Measurements from ENCODE around the gene MGLL.

MGLL gene

GRCh38 chr3:127835993-127836882 lies 13.9 kb upstream of the MGLL start:
- DNase-seq: peak; percentile 70
- H3K9ac ChIP-seq (ENCODE audit: low read length): no peak overlapping the region

GRCh38 chr3:127834771-127835170 lies 12.5 kb upstream of the MGLL start:
- Histone ChIP-seq H3F3A (ENCODE audit: insufficient read depth, low read length) (no peaks in the 10 kb centered on the region), H3K4me2 (ENCODE audit: low read depth, low read length) (no peak overlapping the region), H3K36me3 (replicated peaks; ENCODE audit: insufficient read depth, low read length) (no peaks in the 10 kb centered on the region), H3K4me3 (ENCODE audit: low read length) (no peak overlapping the region), H3K9me3 (replicated peaks; ENCODE audit: insufficient read depth, low read length) (no peaks in the 10 kb centered on the region), H4K20me1 (ENCODE audit: insufficient read depth, low read length) (no peaks in the 10 kb centered on the region), H3K4me1 (ENCODE audit: low read length) (peaks cover 20% of the 10 kb centered on the region), H3K27me3 (replicated peaks; ENCODE audit: insufficient read depth, low read length) (no peaks in the 10 kb centered on the region), H3K9me2 (replicated peaks; ENCODE audit: insufficient read depth, low read length) (no peaks in the 10 kb centered on the region), H3K9ac (ENCODE audit: low read length) (no peak overlapping the region), H3K79me2 (ENCODE audit: low read length) (no peaks in the 10 kb centered on the region), H3K27ac (ENCODE audit: low read length) (no peak overlapping the region), H2AFZ (ENCODE audit: low read length) (no peak overlapping the region)
- TF ChIP-seq EZH2 (optimal IDR thresholded peaks at IDR 0.05; ENCODE audit: low read depth, low read length) (no peak), EZH2phosphoT487 (IDR thresholded peaks at IDR 0.05; ENCODE audit: low read length) (no peak), CTCF (IDR thresholded peaks at IDR 0.05; ENCODE audit: low read length) (no peak)
- no peak for DNase-seq

More at GRCh38 chr3:127835993-127836882, 13.9 kb upstream of the MGLL start:
- TF ChIP-seq CTCF (IDR thresholded peaks at IDR 0.05; ENCODE audit: low read length): no peak
- no peak for TF ChIP-seq EZH2 (optimal IDR thresholded peaks at IDR 0.05; ENCODE audit: low read depth, low read length)
- TF ChIP-seq EZH2phosphoT487 (IDR thresholded peaks at IDR 0.05; ENCODE audit: low read length): no peak
- Histone ChIP-seq H3F3A (ENCODE audit: insufficient read depth, low read length) (no peaks in the 10 kb centered on the region), H2AFZ (ENCODE audit: low read length) (peak overlapping the region; percentile 56), H3K9me3 (replicated peaks; ENCODE audit: insufficient read depth, low read length) (no peaks in the 10 kb centered on the region), H3K36me3 (replicated peaks; ENCODE audit: insufficient read depth, low read length) (no peaks in the 10 kb centered on the region), H3K27me3 (replicated peaks; ENCODE audit: insufficient read depth, low read length) (no peaks in the 10 kb centered on the region), H3K9me2 (replicated peaks; ENCODE audit: insufficient read depth, low read length) (no peaks in the 10 kb centered on the region), H3K79me2 (ENCODE audit: low read length) (no peaks in the 10 kb centered on the region), H4K20me1 (ENCODE audit: insufficient read depth, low read length) (no peaks in the 10 kb centered on the region), H3K4me2 (ENCODE audit: low read depth, low read length) (peak overlapping the region; percentile 2; the same call in 1 of the 2 replicates), H3K27ac (ENCODE audit: low read length) (peak overlapping the region; percentile 5; the same call in 1 of the 2 replicates), H3K4me3 (ENCODE audit: low read length) (no peak overlapping the region), H3K4me1 (ENCODE audit: low read length) (peaks cover 20% of the 10 kb centered on the region)

GRCh38 chr3:127833281-127834032 lies 11.1 kb upstream of the MGLL start:
- no peak overlapping the region for H2AFZ ChIP-seq (ENCODE audit: low read length)
- no peak overlapping the region for H3K4me3 ChIP-seq (ENCODE audit: low read length)
- H3F3A ChIP-seq (ENCODE audit: insufficient read depth, low read length): no peaks in the 10 kb centered on the region
- H3K4me1 ChIP-seq (ENCODE audit: low read length): peaks cover 20% of the 10 kb centered on the region
- no peaks in the 10 kb centered on the region for H4K20me1 ChIP-seq (ENCODE audit: insufficient read depth, low read length)
- H3K36me3 ChIP-seq (replicated peaks; ENCODE audit: insufficient read depth, low read length): no peaks in the 10 kb centered on the region
- no peak overlapping the region for H3K9ac ChIP-seq (ENCODE audit: low read length)
- no peak for TF ChIP-seq EZH2phosphoT487 (IDR thresholded peaks at IDR 0.05; ENCODE audit: low read length)
- no peaks in the 10 kb centered on the region for H3K79me2 ChIP-seq (ENCODE audit: low read length)
- H3K9me2 ChIP-seq (replicated peaks; ENCODE audit: insufficient read depth, low read length): no peaks in the 10 kb centered on the region
- H3K27me3 ChIP-seq (replicated peaks; ENCODE audit: insufficient read depth, low read length): no peaks in the 10 kb centered on the region
- H3K27ac ChIP-seq (ENCODE audit: low read length): no peak overlapping the region
- H3K9me3 ChIP-seq (replicated peaks; ENCODE audit: insufficient read depth, low read length): no peaks in the 10 kb centered on the region
- H3K4me2 ChIP-seq (ENCODE audit: low read depth, low read length): no peak overlapping the region
- DNase-seq: no peak

Data from MM.1S (cell line).